ENCODE measurements around the gene NACC1.

NACC1 gene

GRCh38 chr19:13117772-13118423 lies at the start of gene NACC1:
Gene NACC1, plus strand, starts transcription at chr19:13118264. Its CDS starts 16,944 bp downstream, at chr19:13135208.
- peak; percentile 84 for DNase-seq

GRCh38 chr19:13069415-13070359 lies 48.4 kb upstream of the NACC1 start:
- DNase-seq: no peak

- DNase-seq: no peak
These were observed 47.5 kb upstream of the NACC1 start for GRCh38 chr19:13070425-13071140.

- no peak for DNase-seq
These were observed 46.4 kb upstream of the NACC1 start for GRCh38 chr19:13071444-13072187.

GRCh38 chr19:13072188-13072908 lies 45.7 kb upstream of the NACC1 start:
- no peak for DNase-seq

- DNase-seq: no peak
These were observed 44.8 kb upstream of the NACC1 start for GRCh38 chr19:13073263-13073662.

- no peak for DNase-seq
These were observed 43.7 kb upstream of the NACC1 start for GRCh38 chr19:13074378-13074777.

- DNase-seq: no peak
These were observed 41.7 kb upstream of the NACC1 start for GRCh38 chr19:13076320-13076719.

- no peak for DNase-seq
These were observed 41.3 kb upstream of the NACC1 start for GRCh38 chr19:13076787-13077186.

GRCh38 chr19:13077240-13077639 lies 40.8 kb upstream of the NACC1 start:
- DNase-seq: no peak

- no peak for DNase-seq
These were observed 39.7 kb upstream of the NACC1 start for GRCh38 chr19:13078381-13078780.

GRCh38 chr19:13078897-13079541 lies 39.0 kb upstream of the NACC1 start:
- peak; percentile 61 for DNase-seq

GRCh38 chr19:13079542-13079986 lies 38.5 kb upstream of the NACC1 start:
- peak; percentile 42 for DNase-seq

GRCh38 chr19:13082192-13083007 lies 35.7 kb upstream of the NACC1 start:
- no peak for DNase-seq

GRCh38 chr19:13083008-13083404 lies 35.1 kb upstream of the NACC1 start:
- DNase-seq: no peak

- no peak for DNase-seq
These were observed 34.4 kb upstream of the NACC1 start for GRCh38 chr19:13083627-13084026.

- no peak for DNase-seq
These were observed 32.4 kb upstream of the NACC1 start for GRCh38 chr19:13085666-13086065.

- no peak for DNase-seq
These were observed 31.7 kb upstream of the NACC1 start for GRCh38 chr19:13086341-13086740.

- DNase-seq: no peak
These were observed 30.8 kb upstream of the NACC1 start for GRCh38 chr19:13087295-13087694.

- no peak for DNase-seq
These were observed 30.1 kb upstream of the NACC1 start for GRCh38 chr19:13087795-13088537.

Measured in NCI-H446 treated with DMSO at 0.1 percent for 48 hours (cell line).